HG03571 (cell line): ENCODE measurements around the gene KLF7.

Source experiments
- ATAC-seq: cut with Tn5 transposase; IDR thresholded peaks from one replicate; pipeline ENCODE4 v1.9.1; 2021; ENCODE audit not compliant: unreplicated experiment

KLF7 gene

GRCh38 chr2:207165121-207166038, at the start of gene KLF7:
Gene KLF7 (minus strand): TSS chr2:207165948. CDS start chr2:207165568, 380 bp downstream.
- no peak for ATAC-seq

- ATAC-seq: no peak
These were observed 49.6 kb upstream of the KLF7 start for GRCh38 chr2:207215308-207215707.

- ATAC-seq: no peak
These were observed 48.7 kb upstream of the KLF7 start for GRCh38 chr2:207214446-207214845.

- ATAC-seq: no peak
These were observed 40.3 kb upstream of the KLF7 start for GRCh38 chr2:207206011-207206410.

- no peak for ATAC-seq
These were observed 39.6 kb upstream of the KLF7 start for GRCh38 chr2:207205173-207205957.

- ATAC-seq: no peak
These were observed 37.3 kb upstream of the KLF7 start for GRCh38 chr2:207203056-207203455.

GRCh38 chr2:207202645-207203044, 36.9 kb upstream of the KLF7 start:
- no peak for ATAC-seq

GRCh38 chr2:207201416-207201815, 35.7 kb upstream of the KLF7 start:
- ATAC-seq: no peak

GRCh38 chr2:207200136-207200535, 34.4 kb upstream of the KLF7 start:
- ATAC-seq: no peak

GRCh38 chr2:207194028-207194427, 28.3 kb upstream of the KLF7 start:
- no peak for ATAC-seq

GRCh38 chr2:207188626-207189419, 23.1 kb upstream of the KLF7 start:
- ATAC-seq: no peak

GRCh38 chr2:207185372-207185771, 19.6 kb upstream of the KLF7 start:
- ATAC-seq: no peak

- ATAC-seq: no peak
These were observed 19.0 kb upstream of the KLF7 start for GRCh38 chr2:207184768-207185167.

GRCh38 chr2:207184348-207184747, 18.6 kb upstream of the KLF7 start:
- ATAC-seq: no peak

- no peak for ATAC-seq
These were observed 17.8 kb upstream of the KLF7 start for GRCh38 chr2:207183506-207183905.

- no peak for ATAC-seq
These were observed 17.2 kb upstream of the KLF7 start for GRCh38 chr2:207182911-207183310.

GRCh38 chr2:207181526-207182274, 16.0 kb upstream of the KLF7 start:
- no peak for ATAC-seq

- no peak for ATAC-seq
These were observed 15.0 kb upstream of the KLF7 start for GRCh38 chr2:207180741-207181140.

- no peak for ATAC-seq
These were observed 10.5 kb upstream of the KLF7 start for GRCh38 chr2:207176247-207176646.

GRCh38 chr2:207173641-207174040, 7.9 kb upstream of the KLF7 start:
- ATAC-seq: no peak
